GM15510 (cell line): ENCODE measurements around the gene FASN.
A peak's percentile ranks its signal among the peaks of the same experiment; 100 is the strongest.

Experiments used
- POLR2A ChIP-seq: IDR thresholded peaks from 3 replicates; pipeline ENCODE4 v1.6.1; 2011; ENCODE audit warnings: borderline replicate concordance; ENCODE audit not compliant: insufficient read length; ENCODE audit errors: extremely low read depth

Gene FASN

DNA sequence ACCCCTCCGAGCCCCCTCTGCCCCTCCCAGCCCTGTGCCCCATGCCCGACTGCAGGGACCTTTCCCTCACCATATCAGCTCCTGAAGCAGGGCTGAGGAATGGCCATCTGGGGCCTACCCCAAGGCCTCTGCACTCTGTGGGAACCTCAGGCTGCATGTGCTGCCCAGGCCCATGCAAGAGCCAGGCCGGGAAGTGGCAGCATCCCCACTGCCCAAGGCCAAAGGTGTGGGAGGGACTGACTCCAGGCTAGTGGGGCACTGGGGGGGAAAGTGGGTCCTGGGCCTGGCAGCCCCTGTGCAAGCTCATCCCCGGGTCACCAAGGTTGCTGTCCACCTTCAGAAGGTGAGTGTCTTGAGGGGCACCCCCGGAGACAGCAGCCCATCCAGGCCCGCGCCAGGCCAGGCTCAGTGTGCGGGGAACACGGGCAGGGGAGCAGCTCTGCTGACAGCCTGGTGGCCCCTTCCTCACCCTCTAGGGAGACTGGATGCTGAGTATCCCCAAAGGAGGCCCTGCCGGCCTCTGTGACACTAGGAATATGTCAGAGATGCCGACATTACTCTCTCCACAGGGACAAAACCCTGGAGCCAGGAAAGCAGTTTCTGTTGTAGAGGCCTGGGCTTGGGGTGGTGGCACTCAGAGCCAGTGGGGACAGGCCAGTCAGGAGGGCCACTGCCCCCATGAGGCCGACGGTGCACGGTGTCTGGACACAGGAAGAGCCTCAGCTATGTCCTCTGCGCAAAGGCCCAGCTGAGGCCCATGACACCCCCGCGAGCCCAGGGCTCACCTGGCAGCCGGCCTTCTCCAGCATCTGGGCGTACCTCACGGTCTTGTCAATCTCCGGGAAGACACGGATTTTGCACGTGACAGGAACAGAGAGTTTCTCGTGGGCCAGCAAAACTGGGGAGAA lies 35.7 kb downstream of the FASN start:
- TF ChIP-seq POLR2A = no peak

DNA sequence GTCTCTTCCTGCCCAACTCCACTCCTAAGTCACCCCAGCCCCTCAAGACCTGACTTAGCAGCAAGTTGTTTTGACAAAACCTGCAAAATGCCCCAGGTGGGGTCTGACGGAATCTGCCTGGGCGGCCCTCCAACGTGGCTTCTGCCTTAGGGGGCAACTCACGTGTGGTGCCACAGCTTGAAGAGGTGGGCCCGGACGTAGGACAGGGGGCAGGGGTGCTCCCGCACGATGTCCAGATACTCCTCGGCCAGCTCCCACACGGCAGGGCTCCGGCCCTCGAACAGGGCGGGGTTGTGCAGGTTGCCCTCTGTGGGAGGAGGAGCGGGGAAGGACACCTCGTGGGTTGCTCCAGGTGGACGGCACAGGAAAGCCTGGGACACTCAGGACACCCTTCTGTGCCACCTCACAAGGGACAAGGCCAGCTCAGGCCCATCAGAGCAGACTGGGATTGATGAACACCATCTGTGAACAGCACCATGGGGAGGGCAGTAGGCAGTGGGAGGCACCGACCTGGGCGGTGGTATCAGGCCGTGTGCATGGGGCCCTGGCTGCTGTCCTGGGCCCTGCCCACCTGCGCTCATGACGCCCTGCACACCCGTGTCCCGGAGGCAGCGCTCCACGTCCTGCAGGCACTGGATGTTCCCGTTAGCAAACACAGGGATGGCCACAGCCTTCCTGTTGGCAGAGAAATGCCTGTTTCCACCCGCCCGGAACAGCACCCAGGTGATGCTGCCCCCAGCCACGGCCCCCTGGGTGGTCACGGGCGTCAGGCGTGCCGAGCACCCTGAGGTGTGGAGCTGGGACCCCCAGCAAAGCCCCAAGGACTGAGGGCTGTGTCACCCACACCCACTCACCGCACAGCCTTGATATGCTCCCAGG lies 36.8 kb downstream of the FASN start:
- no peak for TF ChIP-seq POLR2A

DNA sequence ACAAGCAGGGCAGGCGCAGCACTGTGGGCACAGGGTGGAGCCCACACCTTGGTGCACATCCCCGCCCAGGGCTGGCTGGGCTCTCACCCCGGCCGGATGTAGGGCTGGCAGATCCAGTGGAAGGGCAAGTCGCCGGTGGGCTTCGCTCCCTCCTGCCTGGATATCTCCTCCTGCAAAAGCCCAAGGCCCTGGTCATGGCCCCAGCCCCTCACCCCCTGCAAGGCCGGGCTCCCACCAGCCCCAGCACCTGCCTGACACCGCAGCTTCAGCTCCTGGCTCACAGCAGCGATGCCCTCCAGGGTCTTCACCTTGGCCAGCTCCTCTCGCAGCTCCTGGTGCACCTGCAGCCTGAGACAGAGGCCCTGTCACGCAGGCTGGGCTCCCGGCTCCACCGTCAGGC lies 37.4 kb downstream of the FASN start:
- no peak for TF ChIP-seq POLR2A

DNA sequence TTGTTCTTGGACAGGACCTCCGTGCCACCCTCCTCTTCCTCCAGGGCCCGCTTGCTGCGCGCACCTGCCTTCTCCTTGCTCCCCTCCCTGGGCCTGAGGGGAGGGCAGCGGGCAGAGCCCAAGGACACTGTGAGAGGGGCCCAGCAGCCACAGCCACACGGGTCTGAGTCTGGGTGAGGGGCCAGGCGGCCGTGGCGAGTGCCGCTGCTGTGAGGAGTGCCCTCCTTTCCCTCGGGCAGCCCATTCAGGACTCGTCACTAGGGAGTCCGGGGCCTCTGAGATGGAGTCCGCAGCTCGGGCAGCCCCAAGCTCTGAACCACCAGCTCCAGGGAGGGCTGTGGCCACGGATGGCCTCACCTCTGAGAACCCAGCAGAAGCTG lies 38.0 kb downstream of the FASN start:
- no peak for TF ChIP-seq POLR2A

DNA sequence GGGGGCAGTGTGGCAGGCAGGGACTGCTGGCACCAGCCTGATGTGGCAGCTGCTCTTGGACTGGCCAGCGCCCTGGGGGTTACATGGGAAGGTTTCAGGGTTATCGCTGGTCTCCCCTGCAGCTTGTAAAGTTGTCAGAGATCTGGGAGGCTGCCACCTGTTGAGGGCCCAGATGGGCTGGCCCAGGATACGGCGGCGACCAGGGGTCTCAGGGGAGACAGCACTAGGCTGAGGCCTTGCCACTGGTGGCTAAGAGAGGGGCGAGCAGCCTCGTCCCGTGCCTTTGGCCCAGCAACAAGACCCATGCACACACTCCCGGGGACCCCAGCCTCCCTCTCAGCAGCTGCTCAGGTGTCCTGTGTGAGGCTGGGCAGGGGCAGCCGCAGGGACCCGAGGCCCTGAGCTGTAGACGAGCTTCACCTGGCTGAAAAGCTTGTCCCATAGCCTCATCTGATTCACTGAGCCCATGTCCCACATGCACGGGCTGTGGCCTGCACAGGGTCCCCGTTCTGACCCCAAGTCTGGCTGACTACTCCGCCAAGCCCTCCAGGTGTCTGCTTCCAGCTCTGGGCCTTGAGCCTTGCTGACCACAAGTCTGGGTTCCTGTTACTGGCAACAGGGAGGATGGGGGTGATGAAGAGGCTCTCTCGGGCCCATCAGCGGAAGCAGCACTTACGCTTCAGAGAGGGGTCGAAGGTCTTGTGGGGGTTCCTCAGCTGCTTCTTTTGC lies 38.6 kb downstream of the FASN start:
- TF ChIP-seq POLR2A = no peak

- TF ChIP-seq POLR2A = no peak
These were observed 39.2 kb downstream of the FASN start for GRCh38 chr17:82058855-82059249.

- TF ChIP-seq POLR2A = peak; percentile 11
These were observed 39.7 kb downstream of the FASN start for GRCh38 chr17:82058230-82058854.

DNA sequence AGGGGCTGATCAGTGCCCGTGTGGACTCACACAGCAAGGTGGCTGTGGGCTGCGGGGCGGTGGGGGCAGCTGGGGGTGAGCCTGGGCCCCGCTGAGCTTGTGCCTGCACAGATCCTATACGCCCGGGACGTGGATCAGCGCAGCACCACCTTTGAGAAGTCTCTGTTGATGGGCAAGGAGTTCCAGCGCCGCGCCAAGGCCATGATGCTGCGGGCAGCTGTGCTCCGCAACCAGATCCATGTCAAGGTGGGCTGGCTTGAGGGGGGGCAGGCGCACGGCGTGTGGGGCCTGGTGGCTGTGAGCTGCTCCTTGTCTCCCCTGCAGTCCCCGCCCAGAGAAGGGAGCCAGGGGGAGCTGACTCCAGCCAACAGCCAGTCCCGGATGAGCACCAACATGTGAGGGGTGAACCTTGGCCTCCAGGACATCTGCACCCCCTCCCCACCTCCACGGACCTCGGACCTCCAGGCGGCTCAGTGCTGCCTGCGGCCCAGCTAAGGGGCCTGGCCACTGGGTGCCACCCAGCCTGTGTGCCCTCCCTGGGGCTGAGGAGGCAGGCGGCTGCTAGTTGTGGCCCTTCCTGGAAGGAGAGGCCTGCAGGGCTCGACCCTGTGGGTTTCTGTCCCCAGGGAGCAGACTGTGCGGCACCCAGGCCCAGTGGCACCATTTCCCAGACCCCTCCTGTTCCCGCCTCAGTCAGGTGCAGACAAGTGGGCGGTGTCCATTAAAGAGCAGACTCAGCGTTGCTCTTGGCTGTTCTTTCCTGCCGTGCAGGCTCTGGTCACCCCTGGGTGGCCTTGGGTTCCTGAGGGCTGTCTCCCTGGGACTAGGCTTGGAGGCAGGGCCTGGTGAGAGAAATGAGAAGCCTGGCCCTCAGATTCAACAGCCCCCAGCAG lies 41.1 kb downstream of the FASN start:
- no peak for TF ChIP-seq POLR2A

DNA sequence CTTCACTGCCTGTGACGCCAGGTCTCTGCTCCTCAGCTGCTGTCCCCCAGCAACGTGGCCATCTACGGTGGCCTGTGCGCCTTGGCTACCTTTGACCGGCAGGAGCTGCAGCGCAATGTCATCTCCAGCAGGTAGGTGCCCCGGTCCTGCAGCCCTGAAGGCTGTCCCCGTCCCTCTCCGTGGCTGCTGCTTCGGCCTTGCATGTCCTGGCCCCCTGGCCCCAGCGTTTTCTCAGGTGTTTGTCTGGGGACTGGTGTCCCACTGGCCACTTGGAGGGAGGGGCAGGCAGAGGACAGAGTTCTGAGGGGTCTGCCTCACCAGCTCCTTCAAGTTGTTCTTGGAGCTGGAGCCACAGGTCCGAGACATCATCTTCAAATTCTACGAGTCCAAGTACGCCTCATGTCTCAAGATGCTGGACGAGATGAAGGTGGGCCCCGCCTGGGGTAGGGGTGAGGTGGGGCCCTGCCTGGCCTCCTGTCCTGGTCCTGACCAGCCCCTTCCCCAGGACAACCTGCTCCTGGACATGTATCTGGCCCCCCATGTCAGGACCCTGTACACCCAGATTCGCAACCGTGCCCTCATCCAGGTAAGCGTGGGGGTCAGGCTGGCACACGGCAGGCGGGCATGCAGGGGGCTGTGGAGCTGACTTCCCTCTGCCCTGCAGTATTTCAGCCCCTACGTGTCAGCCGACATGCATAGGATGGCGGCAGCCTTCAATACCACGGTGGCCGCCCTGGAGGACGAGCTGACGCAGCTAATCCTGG lies 41.9 kb downstream of the FASN start:
- no peak for TF ChIP-seq POLR2A

DNA sequence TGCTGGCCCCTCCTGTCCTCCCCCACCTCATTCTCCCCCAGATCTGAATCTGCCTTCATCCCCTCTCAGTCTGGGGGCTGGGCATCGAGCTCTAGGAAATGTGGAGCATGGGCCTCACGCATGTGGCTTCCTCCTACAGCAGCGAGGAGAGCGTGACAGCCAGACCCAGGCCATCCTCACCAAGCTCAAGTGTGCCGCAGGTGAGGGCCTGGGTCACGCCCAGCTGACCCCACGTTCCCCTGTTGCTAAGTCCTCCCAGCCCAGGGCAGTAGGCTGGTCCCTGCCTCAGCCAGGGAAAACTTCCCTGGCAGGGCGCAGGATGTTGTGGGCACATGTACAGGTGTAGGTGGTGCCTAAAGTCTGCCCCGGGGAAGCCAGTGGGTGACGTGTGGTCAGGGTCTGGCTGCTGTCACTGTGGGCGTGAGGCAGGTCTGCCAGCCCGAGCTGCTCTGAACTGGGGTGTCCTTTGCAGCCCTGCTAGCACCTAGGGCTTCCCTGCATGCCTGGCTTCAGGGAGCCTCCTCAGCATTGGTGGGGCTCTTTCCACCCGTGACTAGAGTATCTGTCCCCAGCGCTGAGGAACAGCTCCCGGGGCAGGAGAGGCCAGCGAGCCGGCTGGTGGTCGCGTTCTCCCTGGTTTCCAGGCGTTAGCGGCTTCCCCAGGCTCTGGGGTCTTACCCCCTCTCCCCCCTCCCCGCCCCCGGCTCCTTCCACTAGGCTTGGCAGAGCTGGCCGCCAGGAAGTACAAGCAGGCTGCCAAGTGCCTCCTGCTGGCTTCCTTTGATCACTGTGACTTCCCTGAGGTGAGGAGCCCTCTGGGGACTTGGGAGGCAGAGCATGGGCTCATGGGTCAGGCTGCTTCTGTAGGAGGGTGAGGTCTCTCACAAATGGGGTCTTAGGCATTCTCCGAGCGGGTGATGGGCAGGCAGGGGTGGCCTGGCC lies 42.7 kb downstream of the FASN start:
- no peak for TF ChIP-seq POLR2A

DNA sequence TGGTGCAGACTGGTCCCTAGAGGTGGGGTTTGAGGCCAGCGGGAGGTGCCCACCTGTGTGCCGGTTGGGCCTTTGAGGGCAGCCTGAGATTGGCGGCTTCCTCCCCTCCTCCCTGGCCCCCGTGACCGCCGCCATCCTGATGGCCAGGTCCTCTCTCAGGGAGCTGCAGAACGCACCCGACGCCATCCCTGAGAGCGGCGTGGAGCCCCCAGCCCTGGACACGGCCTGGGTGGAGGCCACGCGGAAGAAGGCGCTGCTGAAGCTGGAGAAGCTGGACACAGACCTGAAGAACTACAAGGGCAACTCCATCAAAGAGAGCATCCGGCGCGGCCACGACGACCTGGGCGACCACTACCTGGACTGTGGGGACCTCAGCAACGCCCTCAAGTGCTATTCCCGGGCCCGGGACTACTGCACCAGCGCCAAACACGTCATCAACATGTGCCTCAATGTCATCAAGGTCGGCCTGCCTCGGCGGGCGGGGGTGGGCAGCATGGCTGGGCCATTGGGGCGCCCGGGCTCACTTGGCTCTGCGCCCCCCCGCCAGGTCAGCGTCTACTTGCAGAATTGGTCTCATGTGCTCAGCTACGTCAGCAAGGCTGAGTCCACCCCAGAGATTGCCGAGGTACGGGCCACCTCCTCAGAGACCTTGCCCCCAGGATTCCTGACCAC lies 43.5 kb downstream of the FASN start:
- no peak for TF ChIP-seq POLR2A
